SH-SY5Y (cell line): ENCODE results near the gene IL2RA.

Experiments used
- GATA2 ChIP-seq: IDR thresholded peaks from 2 replicates; pipeline ENCODE4 v1.6.1; 2011; ENCODE audit warnings: mild to moderate bottlenecking, low read depth, low read length
- GATA3 ChIP-seq: IDR thresholded peaks from 2 replicates; pipeline ENCODE4 v1.6.1; 2011; ENCODE audit warnings: low read depth, mild to moderate bottlenecking, low read length, moderate library complexity

IL2RA gene

GRCh38 chr10:6062101-6062771 is at the start of gene IL2RA:
TSS of gene IL2RA (minus strand) at chr10:6062367. CDS start at chr10:6062151, 216 bp downstream.
- TF ChIP-seq GATA2 = no peak
- TF ChIP-seq GATA3 = no peak

GRCh38 chr10:6110136-6110535 is 48.0 kb upstream of the IL2RA start:
- TF ChIP-seq GATA2 = no peak
- TF ChIP-seq GATA3 = no peak

GRCh38 chr10:6109444-6109775 is 47.2 kb upstream of the IL2RA start:
- no peak for TF ChIP-seq GATA2
- no peak for TF ChIP-seq GATA3

DNA sequence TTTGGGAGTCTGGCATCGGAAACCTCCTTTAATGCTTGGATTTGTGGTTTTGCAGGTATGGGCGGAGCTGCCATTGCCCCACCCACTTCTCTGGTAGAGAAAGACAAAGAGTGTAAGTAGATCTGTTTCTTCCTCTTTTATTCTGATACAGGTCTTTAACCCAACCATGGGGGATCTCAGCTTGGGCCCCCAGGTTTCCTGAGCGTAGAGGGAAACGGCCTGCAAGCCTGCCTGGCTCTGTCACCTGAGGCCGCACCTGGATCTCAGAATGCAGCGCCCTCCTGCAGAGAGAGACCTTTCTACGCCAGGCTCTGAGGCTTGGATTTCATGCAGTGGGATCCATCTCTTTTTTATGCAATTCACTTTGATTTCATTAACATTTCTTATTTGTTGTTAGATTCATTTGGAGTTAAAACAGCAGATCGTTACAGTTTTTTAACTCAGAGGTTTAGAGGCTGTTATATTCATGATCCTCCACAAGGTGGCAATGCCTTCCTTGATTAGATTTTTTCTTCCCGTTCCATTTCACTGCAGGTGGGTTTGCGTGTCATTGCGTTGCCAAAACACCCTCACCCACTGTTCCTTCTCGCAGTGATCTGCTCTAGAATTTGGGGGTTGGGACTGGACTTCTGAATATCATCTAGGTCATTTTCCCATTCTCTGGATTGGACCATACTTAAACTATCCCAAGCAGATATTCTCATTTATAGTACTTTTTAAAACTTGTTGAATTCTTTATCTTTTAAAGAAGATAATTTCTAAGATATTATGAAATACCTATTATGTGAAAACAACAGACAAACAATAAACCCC is 46.7 kb upstream of the IL2RA start:
- TF ChIP-seq GATA2 = no peak
- TF ChIP-seq GATA3 = no peak

- TF ChIP-seq GATA3 (no peak), GATA2 (no peak)
Observed at GRCh38 chr10:6108072-6108471, 45.9 kb upstream of the IL2RA start.

GRCh38 chr10:6103591-6103990 is 41.4 kb upstream of the IL2RA start:
- TF ChIP-seq GATA3 (no peak), GATA2 (no peak)

GRCh38 chr10:6102128-6102527 is 40.0 kb upstream of the IL2RA start:
- TF ChIP-seq GATA3 (no peak), GATA2 (no peak)

DNA sequence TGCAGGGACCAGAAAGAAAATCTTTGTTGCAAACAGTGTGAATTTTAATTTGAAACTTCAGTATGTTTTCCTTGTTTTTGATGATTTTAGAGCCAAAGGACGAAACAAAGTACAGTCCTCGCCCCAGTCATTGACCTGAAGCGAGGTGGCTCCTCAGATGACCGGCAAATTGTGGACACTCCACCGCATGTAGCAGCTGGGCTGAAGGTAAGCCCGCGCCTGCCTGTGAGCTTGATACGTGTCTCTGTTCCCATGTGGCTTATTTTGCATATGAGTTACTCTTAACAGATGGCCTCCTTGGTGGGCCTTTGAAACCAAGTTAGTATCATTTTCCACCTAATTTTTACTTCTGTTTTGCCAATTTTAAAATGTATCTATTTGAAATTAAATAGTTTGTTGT is 39.0 kb upstream of the IL2RA start:
- TF ChIP-seq GATA3 = no peak
- TF ChIP-seq GATA2 = no peak

- TF ChIP-seq GATA2 = no peak
- no peak for TF ChIP-seq GATA3
Observed at GRCh38 chr10:6100370-6100769, 38.2 kb upstream of the IL2RA start.

DNA sequence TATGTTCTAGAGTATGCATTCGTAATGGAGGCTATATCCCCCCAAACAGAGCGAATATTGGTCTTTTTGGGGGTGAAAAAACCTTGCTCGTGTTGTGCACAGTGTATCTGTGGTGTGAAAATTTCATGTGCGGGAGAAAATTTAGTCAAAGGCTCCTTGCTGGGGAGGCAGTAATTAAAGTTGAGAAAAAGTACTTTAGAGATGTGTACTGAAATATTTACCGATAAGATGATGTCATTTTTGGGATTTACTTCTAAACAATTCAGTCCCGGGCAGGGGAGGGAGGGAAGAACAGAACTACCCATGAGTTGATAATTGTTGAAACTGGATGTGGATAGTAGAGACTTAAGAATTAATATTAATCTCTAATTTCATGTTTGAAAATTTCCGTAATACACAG is 36.0 kb upstream of the IL2RA start:
- TF ChIP-seq GATA2 (no peak), GATA3 (no peak)

DNA sequence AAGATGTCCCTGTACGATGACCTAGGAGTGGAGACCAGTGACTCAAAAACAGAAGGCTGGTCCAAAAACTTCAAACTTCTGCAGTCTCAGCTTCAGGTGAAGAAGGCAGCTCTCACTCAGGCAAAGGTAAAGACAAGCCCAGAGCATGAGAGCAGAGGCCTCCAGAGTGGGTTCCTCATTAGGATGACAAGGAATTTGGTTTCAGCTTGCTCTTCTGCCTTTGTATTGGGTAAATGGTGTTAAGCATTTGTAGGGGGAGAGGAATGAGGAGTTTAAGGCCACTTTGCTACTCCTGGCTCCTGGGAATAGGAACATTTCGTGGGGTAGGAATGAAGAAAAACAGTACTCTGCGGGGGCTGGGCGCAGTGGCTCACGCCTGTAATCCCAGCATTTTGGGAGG is 34.9 kb upstream of the IL2RA start:
- TF ChIP-seq GATA2 (no peak), GATA3 (no peak)

GRCh38 chr10:6095810-6096570 is 33.8 kb upstream of the IL2RA start:
- TF ChIP-seq GATA3 (no peak), GATA2 (no peak)

DNA sequence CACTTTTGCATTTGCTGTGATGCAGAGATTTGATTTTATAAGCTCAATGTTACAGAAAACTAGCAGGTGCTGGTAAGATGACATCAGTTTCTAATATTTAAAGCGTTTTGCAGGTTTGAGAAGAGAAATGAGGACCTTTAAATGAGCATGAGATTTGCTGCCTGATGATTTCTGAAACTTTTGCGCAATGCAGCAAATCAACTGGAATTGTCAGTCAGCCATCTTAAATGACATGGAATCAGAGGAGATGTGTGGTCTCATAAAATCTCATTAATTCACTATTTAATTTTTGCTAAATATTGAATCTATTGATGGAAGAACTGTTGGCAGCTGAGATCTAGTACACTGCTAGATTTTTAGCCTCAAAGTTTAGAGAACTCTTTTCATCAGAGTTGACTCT is 30.6 kb upstream of the IL2RA start:
- TF ChIP-seq GATA2 (no peak), GATA3 (no peak)

- no peak for TF ChIP-seq GATA2
- TF ChIP-seq GATA3 = no peak
Observed at GRCh38 chr10:6091630-6092029, 29.5 kb upstream of the IL2RA start.
